H1 (cell line): ENCODE data around the gene CCDC47. TPM values are rescaled to one million over a fixed set of nuclear protein-coding genes. Genes with fewer than 3 reads are reported as not detected.

Source experiments
- CEBPB ChIP-seq: IDR thresholded peaks from 2 replicates; pipeline ENCODE4 v1.6.1; 2012; ENCODE audit warnings: low read depth, low read length
- CTCF ChIP-seq, 3 experiments: IDR thresholded peaks; 1 replicate in 2 of 3; 2 replicates in 1 of 3; pipeline versions ENCODE4 v1.5.1 to v1.6.1; 2011; ENCODE audit warnings: low read length in 3 of 3, mild to moderate bottlenecking in 3 of 3, inconsistent platforms in 2 of 3, low read depth in 1 of 3, moderate library complexity in 1 of 3; ENCODE audit not compliant: insufficient read depth in 1 of 3; ENCODE audit errors: control extremely low read depth in 1 of 3
- E2F6 ChIP-seq: IDR thresholded peaks from 2 replicates; pipeline ENCODE4 v1.6.1; 2012; ENCODE audit warnings: inconsistent platforms
- EZH2 ChIP-seq: fragments of 200-600 bp; sonication (generic); IDR thresholded peaks from 2 replicates; pipeline ENCODE4 v1.7.1; 2012; ENCODE audit warnings: low read depth, mild to moderate bottlenecking, moderate library complexity, low read length, inconsistent platforms; ENCODE audit not compliant: severe bottlenecking
- GTF2F1 ChIP-seq: IDR thresholded peaks from 2 replicates; pipeline ENCODE4 v1.6.1; 2012; ENCODE audit warnings: low read depth, low read length, improper control_type of control experiment, borderline replicate concordance
- HDAC2 ChIP-seq, 2 experiments: fragments of 300-600 bp in 1 of 2; sonication (generic) in 1 of 2; IDR thresholded peaks; 2 replicates each; pipeline ENCODE4 v1.6.1; 2011 to 2012; ENCODE audit warnings: low read depth in 2 of 2, low read length in 2 of 2, mild to moderate bottlenecking in 2 of 2, moderate library complexity in 2 of 2, borderline replicate concordance in 1 of 2, inconsistent platforms in 1 of 2
- MAX ChIP-seq: IDR thresholded peaks from 2 replicates; pipeline ENCODE4 v1.6.1; 2012; ENCODE audit warnings: inconsistent platforms
- PHF8 ChIP-seq: fragments of 200-600 bp; sonication (generic); conservative IDR thresholded peaks from 2 replicates; pipeline ENCODE4 v1.7.1; 2012; ENCODE audit warnings: low read depth, mild to moderate bottlenecking, inconsistent platforms, low read length, moderate library complexity
- SIN3A ChIP-seq, 2 experiments: IDR thresholded peaks in 1 of 2; conservative IDR thresholded peaks in 1 of 2; 2 replicates each; pipeline ENCODE4 v1.6.1; 2011 to 2012; ENCODE audit warnings: low read length in 2 of 2, improper control_type of control experiment in 1 of 2, low read depth in 1 of 2, mild to moderate bottlenecking in 1 of 2
- SRF ChIP-seq: IDR thresholded peaks from 2 replicates; pipeline ENCODE4 v1.6.1; 2011; ENCODE audit warnings: mild to moderate bottlenecking, low read depth, low read length, moderate library complexity
- polyA plus RNA-seq, 7 experiments: library from polyadenylated mRNA; depleted of rRNA in 3 of 7; stranded (reverse) in 5 of 7; unstranded in 2 of 7; fragments of >200 nt in 5 of 7; fragments of 200-250 nt in 2 of 7; gene quantifications; 1 replicate in 5 of 7; 2 replicates in 1 of 7; 4 replicates in 1 of 7; pipeline versions ENCODE4 v1.2.1 to v1.2.3, GENCODE V29; 2011 to 2013; ENCODE audit warnings: missing spikeins in 2 of 7, mixed read lengths in 2 of 7
- total RNA-seq: library from RNA; stranded (reverse); fragmentation: NEBNext Ultra II Directional; extraction: Animal tissue kit (Norgen Biotek cat#: 25700); gene quantifications from 2 replicates; pipeline ENCODE4 v1.2.1, GENCODE V29; 2021

The CCDC47 gene
- total and polyA plus RNA-seq, 2 of the 8 experiments (the other 6 are each of a cell fraction or from before 2014, with no cell fraction given) = 21.2 to 83.1 TPM

- peak; percentile 23 to 32 (median 23) for TF ChIP-seq CTCF (IDR thresholded peaks at IDR 0.05; ENCODE audit: control extremely low read depth in 1 of 3, insufficient read depth in 1 of 3, low read depth in 1 of 3, low read length in 3 of 3)
- peak; percentile 17 for TF ChIP-seq PHF8
- TF ChIP-seq HDAC2 (IDR thresholded peaks at IDR 0.05; ENCODE audit: borderline replicate concordance in 1 of 2, low read depth in 2 of 2, low read length in 2 of 2) = 0 out of 4 replicates have a peak, but pooled peaks of 1 of the 2 experiments have one; percentile 35
- peak; percentile 95 for TF ChIP-seq MAX
- no peak for TF ChIP-seq CEBPB
- peak; percentile 81 for TF ChIP-seq E2F6
- no peak for TF ChIP-seq SRF
- no peak for TF ChIP-seq GTF2F1
- no peak for TF ChIP-seq SIN3A (conservative IDR thresholded peaks at IDR 0.05 in 1 of 2, IDR thresholded peaks at IDR 0.05 in 1 of 2; ENCODE audit: low read depth in 1 of 2, low read length in 2 of 2)
- TF ChIP-seq EZH2 = peak; percentile 52
- TF ChIP-seq, all 59 proteins: peak for 13
Measured at GRCh38 chr17:63700528-63701455, 72.6 kb downstream of the CCDC47 start (continued).
